Epidermal melanocyte (primary cell): ENCODE data around the gene SRP54.
A peak's percentile ranks its signal among the peaks of the same experiment; 100 is the strongest.
"Not testable (repeated sequence)": the region's sequence is repeated elsewhere in the genome, so short reads cannot be mapped to it uniquely, and the experiment has no call there.

Experiments used
- DNase-seq: peaks from one replicate; pipeline ENCODE4 v3.0.0; 2011; ENCODE audit warnings: low spot score; ENCODE audit not compliant: insufficient read length

Gene SRP54

GRCh38 chr14:34982421-34983147, at the start of gene SRP54:
Gene SRP54 (plus strand): TSS chr14:34982992. CDS start chr14:34996710, 13,718 bp downstream.
- peak; percentile 58 for DNase-seq

- DNase-seq, result no peak
These were observed 49.5 kb upstream of the SRP54 start for GRCh38 chr14:34933301-34933700.

- no peak for DNase-seq
These were observed 47.3 kb upstream of the SRP54 start for GRCh38 chr14:34935488-34935887.

- no peak for DNase-seq
These were observed 45.4 kb upstream of the SRP54 start for GRCh38 chr14:34937442-34937841.

GRCh38 chr14:34937876-34938275, 44.9 kb upstream of the SRP54 start:
- no peak for DNase-seq

- DNase-seq, result no peak
These were observed 39.3 kb upstream of the SRP54 start for GRCh38 chr14:34943506-34943905.

GRCh38 chr14:34944744-34945143, 38.0 kb upstream of the SRP54 start:
- DNase-seq, result no peak

- DNase-seq, result no peak
These were observed 36.1 kb upstream of the SRP54 start for GRCh38 chr14:34946699-34947098.

- no peak for DNase-seq
These were observed 31.5 kb upstream of the SRP54 start for GRCh38 chr14:34951286-34951685.

- DNase-seq, result no peak
These were observed 25.9 kb upstream of the SRP54 start for GRCh38 chr14:34956931-34957330.

GRCh38 chr14:34957771-34958286, 25.0 kb upstream of the SRP54 start:
- no peak for DNase-seq

- DNase-seq, result not testable (repeated sequence)
These were observed 20.7 kb upstream of the SRP54 start for GRCh38 chr14:34962106-34962505.

GRCh38 chr14:34964977-34965764, 17.6 kb upstream of the SRP54 start:
- no peak for DNase-seq

- DNase-seq, result no peak
These were observed 16.9 kb upstream of the SRP54 start for GRCh38 chr14:34965912-34966311.

- no peak for DNase-seq
These were observed 16.4 kb upstream of the SRP54 start for GRCh38 chr14:34966413-34966812.

- no peak for DNase-seq
These were observed 12.1 kb upstream of the SRP54 start for GRCh38 chr14:34970665-34971064.

- DNase-seq, result no peak
These were observed 11.4 kb upstream of the SRP54 start for GRCh38 chr14:34971381-34971780.

- no peak for DNase-seq
These were observed 11.0 kb upstream of the SRP54 start for GRCh38 chr14:34971801-34972200.

GRCh38 chr14:34978444-34978843, 4.3 kb upstream of the SRP54 start:
- DNase-seq, result no peak

GRCh38 chr14:34980337-34980900, 2.4 kb upstream of the SRP54 start:
- DNase-seq, result no peak

GRCh38 chr14:34981743-34982420, 910 bp upstream of the SRP54 start:
- DNase-seq, result no peak
